ENCODE measurements around the gene GEMIN8.

Gene GEMIN8

DNA sequence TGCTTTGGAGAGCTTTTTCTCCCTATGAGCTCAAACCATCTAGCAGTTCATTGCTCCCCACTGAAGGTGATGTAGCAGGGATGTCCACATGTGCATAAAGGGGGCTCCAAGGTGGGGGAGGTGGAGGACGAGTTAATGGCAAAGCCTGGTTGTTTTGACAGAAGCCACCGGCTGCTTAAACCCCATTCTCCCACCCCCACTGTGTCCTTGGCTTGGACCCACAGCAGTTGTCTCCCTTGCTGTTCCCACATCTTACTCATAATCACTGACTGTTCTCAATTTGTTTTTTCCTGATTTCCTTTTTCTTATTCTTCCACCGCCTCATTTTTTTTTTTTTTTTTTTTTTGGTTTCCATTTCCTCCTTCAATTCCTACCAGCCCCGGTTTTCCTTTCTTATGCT is 72.7 kb downstream of the GEMIN8 start:
- TF ChIP-seq, protein P1, sequence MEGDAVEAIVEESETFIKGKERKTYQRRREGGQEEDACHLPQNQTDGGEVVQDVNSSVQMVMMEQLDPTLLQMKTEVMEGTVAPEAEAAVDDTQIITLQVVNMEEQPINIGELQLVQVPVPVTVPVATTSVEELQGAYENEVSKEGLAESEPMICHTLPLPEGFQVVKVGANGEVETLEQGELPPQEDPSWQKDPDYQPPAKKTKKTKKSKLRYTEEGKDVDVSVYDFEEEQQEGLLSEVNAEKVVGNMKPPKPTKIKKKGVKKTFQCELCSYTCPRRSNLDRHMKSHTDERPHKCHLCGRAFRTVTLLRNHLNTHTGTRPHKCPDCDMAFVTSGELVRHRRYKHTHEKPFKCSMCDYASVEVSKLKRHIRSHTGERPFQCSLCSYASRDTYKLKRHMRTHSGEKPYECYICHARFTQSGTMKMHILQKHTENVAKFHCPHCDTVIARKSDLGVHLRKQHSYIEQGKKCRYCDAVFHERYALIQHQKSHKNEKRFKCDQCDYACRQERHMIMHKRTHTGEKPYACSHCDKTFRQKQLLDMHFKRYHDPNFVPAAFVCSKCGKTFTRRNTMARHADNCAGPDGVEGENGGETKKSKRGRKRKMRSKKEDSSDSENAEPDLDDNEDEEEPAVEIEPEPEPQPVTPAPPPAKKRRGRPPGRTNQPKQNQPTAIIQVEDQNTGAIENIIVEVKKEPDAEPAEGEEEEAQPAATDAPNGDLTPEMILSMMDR (IDR thresholded peaks at IDR 0.05; ENCODE audit: borderline replicate concordance, insufficient read depth, low read depth, low read length) = no peak
- H3K4me3 ChIP-seq (ENCODE audit: low read depth, low read length) = no peak overlapping the region

Measured in GM12875 (cell line).